ENCODE measurements around the gene HEATR5B. TPM values are rescaled to one million over a fixed set of nuclear protein-coding genes. Genes with fewer than 3 reads are reported as not detected.

HEATR5B gene
- total RNA-seq, 1 donor from 2014 or later: 15.7 TPM

DNA sequence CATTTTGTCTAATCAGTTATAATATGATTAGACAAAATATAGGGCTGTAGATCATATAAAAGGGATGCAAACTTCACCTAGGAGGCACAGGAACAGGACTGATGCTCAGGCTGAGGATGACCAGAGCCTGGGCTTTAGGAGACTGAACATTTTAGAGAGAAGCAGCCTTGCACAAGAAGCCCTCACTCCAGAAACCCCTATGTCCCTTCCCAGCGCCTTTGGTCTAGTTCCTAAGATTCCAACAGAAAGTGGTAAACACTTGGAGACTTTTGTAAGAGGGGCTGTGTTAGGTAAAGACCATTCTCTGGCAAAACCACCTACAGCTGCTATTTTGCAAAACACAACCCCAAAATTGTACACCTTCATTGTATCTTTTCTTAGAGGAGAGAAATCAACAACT lies 33.4 kb upstream of the HEATR5B start:
- Mint-ChIP-seq H3K27ac (ENCODE audit: unreplicated experiment) (no peak overlapping the region), H3K36me3 (ENCODE audit: low read depth, unreplicated experiment) (peaks cover 19% of the 10 kb centered on the region), H3K4me3 (ENCODE audit: unreplicated experiment) (no peak overlapping the region), H3K27me3 (ENCODE audit: low read depth, unreplicated experiment) (no peaks in the 10 kb centered on the region), H3K4me1 (ENCODE audit: low read depth, unreplicated experiment) (peaks cover 9% of the 10 kb centered on the region), H3K9me3 (ENCODE audit: unreplicated experiment) (no peaks in the 10 kb centered on the region)
- Histone ChIP-seq H3K4me1 (ENCODE audit: insufficient read depth, low read length) (no peaks in the 10 kb centered on the region), H2AFZ (ENCODE audit: low read depth, low read length) (no peak overlapping the region), H3K9me3 (ENCODE audit: insufficient read depth, low read depth, low read length) (no peaks in the 10 kb centered on the region), H3K4me2 (ENCODE audit: low read length) (no peak overlapping the region), H4K20me1 (ENCODE audit: insufficient read depth, low read length) (no peaks in the 10 kb centered on the region), H3K36me3 (ENCODE audit: insufficient read depth, low read length) (peaks cover 13% of the 10 kb centered on the region), H3K79me2 (ENCODE audit: insufficient read depth, low read length) (no peaks in the 10 kb centered on the region), H3K27me3 (ENCODE audit: insufficient read depth, low read length) (no peaks in the 10 kb centered on the region), H3K9ac (ENCODE audit: low read length) (no peak overlapping the region), H3K27ac (ENCODE audit: low read depth, low read length) (no peak overlapping the region), H3K4me3 (ENCODE audit: insufficient read depth, low read depth, low read length) (no peak overlapping the region)
- TF ChIP-seq EZH2 (IDR thresholded peaks at IDR 0.05; ENCODE audit: insufficient read depth, low read length): no peak
- TF ChIP-seq, protein P1, sequence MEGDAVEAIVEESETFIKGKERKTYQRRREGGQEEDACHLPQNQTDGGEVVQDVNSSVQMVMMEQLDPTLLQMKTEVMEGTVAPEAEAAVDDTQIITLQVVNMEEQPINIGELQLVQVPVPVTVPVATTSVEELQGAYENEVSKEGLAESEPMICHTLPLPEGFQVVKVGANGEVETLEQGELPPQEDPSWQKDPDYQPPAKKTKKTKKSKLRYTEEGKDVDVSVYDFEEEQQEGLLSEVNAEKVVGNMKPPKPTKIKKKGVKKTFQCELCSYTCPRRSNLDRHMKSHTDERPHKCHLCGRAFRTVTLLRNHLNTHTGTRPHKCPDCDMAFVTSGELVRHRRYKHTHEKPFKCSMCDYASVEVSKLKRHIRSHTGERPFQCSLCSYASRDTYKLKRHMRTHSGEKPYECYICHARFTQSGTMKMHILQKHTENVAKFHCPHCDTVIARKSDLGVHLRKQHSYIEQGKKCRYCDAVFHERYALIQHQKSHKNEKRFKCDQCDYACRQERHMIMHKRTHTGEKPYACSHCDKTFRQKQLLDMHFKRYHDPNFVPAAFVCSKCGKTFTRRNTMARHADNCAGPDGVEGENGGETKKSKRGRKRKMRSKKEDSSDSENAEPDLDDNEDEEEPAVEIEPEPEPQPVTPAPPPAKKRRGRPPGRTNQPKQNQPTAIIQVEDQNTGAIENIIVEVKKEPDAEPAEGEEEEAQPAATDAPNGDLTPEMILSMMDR (IDR thresholded peaks at IDR 0.05; ENCODE audit: insufficient read depth, low read depth, low read length): no peak
- FAIRE-seq (no peak), DNase-seq (ENCODE audit: low read depth) (no peak)

DNA sequence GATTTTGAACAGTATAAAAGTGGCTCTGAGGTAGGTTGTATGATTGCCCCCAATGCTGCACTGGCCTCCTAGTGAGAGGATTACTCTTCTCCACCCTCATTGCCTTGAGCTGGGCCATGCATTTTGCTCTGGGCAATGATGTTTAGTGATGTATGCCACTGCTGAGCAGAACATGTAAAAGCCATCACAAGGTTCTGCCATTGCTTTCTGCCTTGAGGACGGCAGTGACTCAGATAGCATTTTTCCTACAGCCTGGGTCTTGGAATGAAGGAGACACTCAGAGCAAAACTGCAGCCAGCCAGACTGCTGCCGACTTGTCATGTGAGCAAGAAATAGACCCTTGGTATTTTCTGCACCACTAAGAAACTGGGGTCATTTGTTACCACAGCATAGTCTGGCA lies 27.8 kb upstream of the HEATR5B start:
- Histone ChIP-seq H3K27me3 (ENCODE audit: insufficient read depth, low read length) (no peaks in the 10 kb centered on the region), H3K27ac (ENCODE audit: low read depth, low read length) (no peak overlapping the region), H2AFZ (ENCODE audit: low read depth, low read length) (no peak overlapping the region), H3K79me2 (ENCODE audit: insufficient read depth, low read length) (no peaks in the 10 kb centered on the region), H3K9me3 (ENCODE audit: insufficient read depth, low read depth, low read length) (no peaks in the 10 kb centered on the region), H4K20me1 (ENCODE audit: insufficient read depth, low read length) (no peaks in the 10 kb centered on the region), H3K4me3 (ENCODE audit: insufficient read depth, low read depth, low read length) (no peak overlapping the region), H3K4me1 (ENCODE audit: insufficient read depth, low read length) (no peaks in the 10 kb centered on the region), H3K4me2 (ENCODE audit: low read length) (no peak overlapping the region), H3K9ac (ENCODE audit: low read length) (no peak overlapping the region), H3K36me3 (ENCODE audit: insufficient read depth, low read length) (peaks cover 25% of the 10 kb centered on the region)
- DNase-seq (ENCODE audit: low read depth) (no peak), FAIRE-seq (no peak)
- H3K27ac Mint-ChIP-seq (ENCODE audit: unreplicated experiment): no peak overlapping the region
- no peak overlapping the region for H3K4me3 Mint-ChIP-seq (ENCODE audit: unreplicated experiment)
- no peak for TF ChIP-seq EZH2 (IDR thresholded peaks at IDR 0.05; ENCODE audit: insufficient read depth, low read length)
- TF ChIP-seq, protein P1 (IDR thresholded peaks at IDR 0.05; ENCODE audit: insufficient read depth, low read depth, low read length): no peak
- H3K36me3 Mint-ChIP-seq (ENCODE audit: low read depth, unreplicated experiment): peaks cover 31% of the 10 kb centered on the region
- no peaks in the 10 kb centered on the region for H3K27me3 Mint-ChIP-seq (ENCODE audit: low read depth, unreplicated experiment)
- H3K9me3 Mint-ChIP-seq (ENCODE audit: unreplicated experiment): no peaks in the 10 kb centered on the region
- peaks cover 17% of the 10 kb centered on the region for H3K4me1 Mint-ChIP-seq (ENCODE audit: low read depth, unreplicated experiment)

DNA sequence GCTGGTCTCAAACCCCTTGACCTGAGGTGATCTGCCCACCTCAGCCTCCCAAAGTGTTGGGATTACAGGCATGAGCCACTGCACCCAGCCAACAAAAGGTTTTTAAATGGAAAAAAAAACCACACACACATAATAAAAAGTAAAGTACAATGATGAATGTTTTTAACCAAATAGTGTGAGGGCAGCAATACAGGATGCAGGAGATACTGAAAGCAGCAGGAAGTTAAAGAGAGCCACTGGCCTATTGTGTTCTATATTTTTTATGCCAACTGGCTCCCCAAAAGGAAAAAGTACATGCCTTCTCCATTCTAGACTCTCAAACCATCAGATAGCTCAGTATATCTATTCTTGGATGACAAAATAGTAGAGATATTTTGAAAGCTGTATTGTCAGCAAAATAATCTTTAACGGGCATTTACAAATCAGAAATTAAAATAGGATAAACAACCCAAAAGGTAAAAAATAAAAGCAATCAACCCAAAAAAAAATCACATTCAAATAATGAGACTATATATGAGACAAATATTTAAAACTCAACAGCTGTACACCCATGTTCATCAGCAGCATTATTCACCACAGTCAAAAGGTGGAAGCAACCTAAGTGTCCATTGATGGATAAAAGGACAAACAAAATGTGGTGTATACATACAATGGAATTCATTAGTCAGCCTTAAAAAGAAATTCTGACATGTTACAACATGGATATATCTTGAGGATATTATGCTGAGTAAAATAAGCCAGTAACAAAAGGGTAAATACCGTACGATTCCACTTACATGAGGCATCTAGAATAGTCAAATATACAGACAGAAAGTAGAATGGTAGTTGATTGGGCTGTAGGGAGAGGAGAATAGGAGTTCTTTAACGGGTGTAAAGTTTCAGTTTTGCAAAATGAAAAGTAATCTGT lies 26.4 kb upstream of the HEATR5B start:
- H3K36me3 Mint-ChIP-seq (ENCODE audit: low read depth, unreplicated experiment): peaks cover 29% of the 10 kb centered on the region
- TF ChIP-seq, protein P1 (IDR thresholded peaks at IDR 0.05; ENCODE audit: insufficient read depth, low read depth, low read length): no peak
- no peak for TF ChIP-seq EZH2 (IDR thresholded peaks at IDR 0.05; ENCODE audit: insufficient read depth, low read length)
- no peak for DNase-seq (ENCODE audit: low read depth)

More for the DNA sequence above, 26.4 kb upstream of the HEATR5B start:
- Histone ChIP-seq H3K27me3 (ENCODE audit: insufficient read depth, low read length) (no peaks in the 10 kb centered on the region), H2AFZ (ENCODE audit: low read depth, low read length) (no peak overlapping the region), H3K4me2 (ENCODE audit: low read length) (no peak overlapping the region), H3K36me3 (ENCODE audit: insufficient read depth, low read length) (peaks cover 22% of the 10 kb centered on the region), H4K20me1 (ENCODE audit: insufficient read depth, low read length) (no peaks in the 10 kb centered on the region), H3K4me1 (ENCODE audit: insufficient read depth, low read length) (no peaks in the 10 kb centered on the region), H3K9ac (ENCODE audit: low read length) (no peak overlapping the region), H3K27ac (ENCODE audit: low read depth, low read length) (no peak overlapping the region), H3K9me3 (ENCODE audit: insufficient read depth, low read depth, low read length) (no peaks in the 10 kb centered on the region), H3K4me3 (ENCODE audit: insufficient read depth, low read depth, low read length) (no peak overlapping the region), H3K79me2 (ENCODE audit: insufficient read depth, low read length) (no peaks in the 10 kb centered on the region)
- no peak for FAIRE-seq
- no peak overlapping the region for H3K4me3 Mint-ChIP-seq (ENCODE audit: unreplicated experiment)
- H3K4me1 Mint-ChIP-seq (ENCODE audit: low read depth, unreplicated experiment): peaks cover 17% of the 10 kb centered on the region
- H3K9me3 Mint-ChIP-seq (ENCODE audit: unreplicated experiment): no peaks in the 10 kb centered on the region
- H3K27me3 Mint-ChIP-seq (ENCODE audit: low read depth, unreplicated experiment): no peaks in the 10 kb centered on the region
- no peak overlapping the region for H3K27ac Mint-ChIP-seq (ENCODE audit: unreplicated experiment)

All from astrocyte (in vitro differentiated cells and primary cell).